COLO829 (cell line): ENCODE data around the gene SETD1B.
"Not testable (repeated sequence)": the region's sequence is repeated elsewhere in the genome, so short reads cannot be mapped to it uniquely, and the experiment has no call there.

Experiments
- DNase-seq: peaks from one replicate; pipeline ENCODE4 v3.0.0; 2012; ENCODE audit warnings: low spot score

SETD1B gene

GRCh38 chr12:121857322-121858246 lies 53.8 kb downstream of the SETD1B start:
- DNase-seq = no peak

GRCh38 chr12:121858318-121858661 lies 54.5 kb downstream of the SETD1B start:
- no peak for DNase-seq

GRCh38 chr12:121858662-121859572 lies 55.1 kb downstream of the SETD1B start, which contains the start of gene HPD:
TSS of gene HPD (minus strand) at chr12:121858859. CDS start at chr12:121858823, 36 bp downstream.
- peak; percentile 58 for DNase-seq

- no peak for DNase-seq
Measured at GRCh38 chr12:121860257-121860656, 56.4 kb downstream of the SETD1B start.

GRCh38 chr12:121860699-121861098 lies 56.9 kb downstream of the SETD1B start:
- DNase-seq = not testable (repeated sequence)

GRCh38 chr12:121861636-121862254 lies 57.9 kb downstream of the SETD1B start:
- no peak for DNase-seq

- no peak for DNase-seq
Measured at GRCh38 chr12:121866331-121866730, 62.5 kb downstream of the SETD1B start.

GRCh38 chr12:121869229-121869628 lies 65.4 kb downstream of the SETD1B start:
- DNase-seq = not testable (repeated sequence)

- DNase-seq = no peak
Measured at GRCh38 chr12:121871467-121871866, 67.7 kb downstream of the SETD1B start.

- DNase-seq = no peak
Measured at GRCh38 chr12:121872546-121873215, 68.9 kb downstream of the SETD1B start.

- no peak for DNase-seq
Measured at GRCh38 chr12:121873216-121873569, 69.4 kb downstream of the SETD1B start.

GRCh38 chr12:121874071-121874470 lies 70.3 kb downstream of the SETD1B start:
- no peak for DNase-seq

GRCh38 chr12:121875582-121875981 lies 71.8 kb downstream of the SETD1B start:
- DNase-seq = no peak

- not testable (repeated sequence) for DNase-seq
Measured at GRCh38 chr12:121876080-121876447, 72.3 kb downstream of the SETD1B start.
